ENCODE results near the gene GLB1L3.
A peak's percentile ranks its signal among the peaks of the same experiment; 100 is the strongest.
"Not testable (repeated sequence)": the region's sequence is repeated elsewhere in the genome, so short reads cannot be mapped to it uniquely, and the experiment has no call there.

Gene GLB1L3

GRCh38 chr11:134344497-134345236 is 68.5 kb downstream of the GLB1L3 start:
- DNase-seq (ENCODE audit: low spot score): not testable (repeated sequence)

GRCh38 chr11:134345237-134345550 is 69.0 kb downstream of the GLB1L3 start:
- no peak for DNase-seq (ENCODE audit: low spot score)

GRCh38 chr11:134346101-134346975 is 70.2 kb downstream of the GLB1L3 start:
- DNase-seq (ENCODE audit: low spot score): no peak

- DNase-seq (ENCODE audit: low spot score): no peak
These were observed 70.8 kb downstream of the GLB1L3 start for GRCh38 chr11:134346976-134347350.

GRCh38 chr11:134347441-134347840 is 71.3 kb downstream of the GLB1L3 start:
- DNase-seq (ENCODE audit: low spot score): no peak

- no peak for DNase-seq (ENCODE audit: low spot score)
These were observed 73.1 kb downstream of the GLB1L3 start for GRCh38 chr11:134349109-134349801.

- no peak for DNase-seq (ENCODE audit: low spot score)
These were observed 73.7 kb downstream of the GLB1L3 start for GRCh38 chr11:134349802-134350355.

- no peak for DNase-seq (ENCODE audit: low spot score)
These were observed 74.2 kb downstream of the GLB1L3 start for GRCh38 chr11:134350381-134350780.

- no peak for DNase-seq (ENCODE audit: low spot score)
These were observed 75.9 kb downstream of the GLB1L3 start for GRCh38 chr11:134352111-134352510.

GRCh38 chr11:134355136-134355535 is 79.0 kb downstream of the GLB1L3 start:
- no peak for DNase-seq (ENCODE audit: low spot score)

GRCh38 chr11:134355656-134356055 is 79.5 kb downstream of the GLB1L3 start:
- no peak for DNase-seq (ENCODE audit: low spot score)

GRCh38 chr11:134356656-134357544 is 80.7 kb downstream of the GLB1L3 start:
- no peak for DNase-seq (ENCODE audit: low spot score)

GRCh38 chr11:134357545-134357839 is 81.3 kb downstream of the GLB1L3 start:
- no peak for DNase-seq (ENCODE audit: low spot score)

- DNase-seq (ENCODE audit: low spot score): no peak
These were observed 82.1 kb downstream of the GLB1L3 start for GRCh38 chr11:134358165-134358855.

GRCh38 chr11:134358856-134359490 is 82.8 kb downstream of the GLB1L3 start:
- DNase-seq (ENCODE audit: low spot score): no peak

- no peak for DNase-seq (ENCODE audit: low spot score)
These were observed 83.5 kb downstream of the GLB1L3 start for GRCh38 chr11:134359646-134360045.

- peak; percentile 67 for DNase-seq (ENCODE audit: low spot score)
These were observed 84.1 kb downstream of the GLB1L3 start for GRCh38 chr11:134360050-134360835.

- no peak for DNase-seq (ENCODE audit: low spot score)
These were observed 85.5 kb downstream of the GLB1L3 start for GRCh38 chr11:134361661-134362060.

GRCh38 chr11:134362192-134362901 is 86.2 kb downstream of the GLB1L3 start:
- no peak for DNase-seq (ENCODE audit: low spot score)
